HEK293 (cell line): ENCODE data around the gene C10orf67.

Experiments used
- CTCF ChIA-PET: fragments of 350-600 bp; formaldehyde crosslinking; extraction: SDS; loops from one replicate; lab custom pipeline; 2021; ENCODE audit warnings: antibody characterized with exemption; lab: Yijun Ruan, JAX
- POLR2A ChIA-PET: fragments of 300-600 bp; formaldehyde crosslinking; extraction: SDS; loops from one replicate; lab custom pipeline; 2020; ENCODE audit warnings: antibody characterized with exemption, inconsistent platforms; lab: Yijun Ruan, JAX
- H3K27ac ChIP-seq: fragments of 200-500 bp; sonication (Bioruptor generic); 2 replicates; pipeline ENCODE4 v1.5.1; 2014; ENCODE audit warnings: low read depth, low read length, control low read depth, inconsistent platforms; ENCODE audit errors: extremely low read depth
- H3K36me3 ChIP-seq, 2 experiments: fragments of 200-500 bp in 1 of 2; sonication (Bioruptor generic) in 1 of 2; 1 replicate in 1 of 2; 2 replicates in 1 of 2; pipeline ENCODE4 v1.5.1; 2014 to 2017; ENCODE audit warnings: inconsistent platforms in 2 of 2, low read length in 2 of 2; ENCODE audit not compliant: control insufficient read depth in 2 of 2, insufficient read depth in 1 of 2
- H3K4me1 ChIP-seq: fragments of 200-500 bp; sonication (Bioruptor generic); 2 replicates; pipeline ENCODE4 v1.5.1; 2014; ENCODE audit warnings: mild to moderate bottlenecking, low read length, inconsistent platforms; ENCODE audit not compliant: control insufficient read depth, insufficient read depth
- H3K4me3 ChIP-seq: 2 replicates; pipeline ENCODE4 v1.5.1; 2011; ENCODE audit warnings: low read depth, mild to moderate bottlenecking, control low read depth, low read length, moderate library complexity
- H3K9me3 ChIP-seq: fragments of 200-500 bp; sonication (Bioruptor generic); 2 replicates; pipeline ENCODE4 v1.5.1; 2014; ENCODE audit warnings: low read depth, low read length, inconsistent platforms; ENCODE audit not compliant: control insufficient read depth, insufficient read depth
- AEBP2 ChIP-seq: fragments of 450-650 bp; formaldehyde crosslinking; IDR thresholded peaks from 2 replicates; pipeline ENCODE4 v1.5.1; 2016; ENCODE audit warnings: missing biosample characterization, missing genetic modification characterization, borderline replicate concordance
- GLI4 ChIP-seq: fragments of 450-650 bp; formaldehyde crosslinking; IDR thresholded peaks from 2 replicates; pipeline ENCODE4 v1.5.1; 2016; ENCODE audit warnings: missing biosample characterization, missing genetic modification characterization
- PRDM1 ChIP-seq: fragments of 450-650 bp; formaldehyde crosslinking; IDR thresholded peaks from 2 replicates; pipeline ENCODE4; 2016; ENCODE audit warnings: missing biosample characterization, missing genetic modification characterization
- PRDM4 ChIP-seq: fragments of 450-650 bp; formaldehyde crosslinking; IDR thresholded peaks from 2 replicates; pipeline ENCODE4 v1.5.1; 2017; ENCODE audit warnings: missing biosample characterization, missing genetic modification characterization
- TCF7L2 ChIP-seq: IDR thresholded peaks from 2 replicates; pipeline ENCODE4 v1.6.1; 2011; ENCODE audit warnings: low read depth, mild to moderate bottlenecking, inconsistent platforms, low read length, moderate library complexity, borderline replicate concordance
- ZBTB20 ChIP-seq: fragments of 450-650 bp; formaldehyde crosslinking; IDR thresholded peaks from 2 replicates; pipeline ENCODE4 v1.5.1; 2016; ENCODE audit warnings: missing biosample characterization, missing genetic modification characterization
- ZFP69B ChIP-seq: fragments of 450-650 bp; formaldehyde crosslinking; IDR thresholded peaks from 2 replicates; pipeline ENCODE4 v1.5.1; 2016; ENCODE audit warnings: missing biosample characterization, missing genetic modification characterization
- ZNF133 ChIP-seq: fragments of 450-650 bp; formaldehyde crosslinking; IDR thresholded peaks from 2 replicates; pipeline ENCODE4 v1.5.1; 2016; ENCODE audit warnings: missing biosample characterization, missing genetic modification characterization
- ZNF138 ChIP-seq: fragments of 450-650 bp; formaldehyde crosslinking; IDR thresholded peaks from 2 replicates; pipeline ENCODE4 v1.5.1; 2016; ENCODE audit warnings: missing biosample characterization, missing genetic modification characterization, borderline replicate concordance
- ZNF169 ChIP-seq: fragments of 450-650 bp; formaldehyde crosslinking; IDR thresholded peaks from 2 replicates; pipeline ENCODE4 v1.5.1; 2016; ENCODE audit warnings: missing biosample characterization, missing genetic modification characterization
- ZNF174 ChIP-seq: fragments of 450-650 bp; formaldehyde crosslinking; IDR thresholded peaks from 2 replicates; pipeline ENCODE4 v1.5.0; 2017; ENCODE audit warnings: missing biosample characterization, mild to moderate bottlenecking, missing genetic modification characterization
- ZNF19 ChIP-seq: fragments of 450-650 bp; formaldehyde crosslinking; IDR thresholded peaks from 2 replicates; pipeline ENCODE4; 2016; ENCODE audit warnings: missing biosample characterization, missing genetic modification characterization, low read depth
- ZNF266 ChIP-seq: fragments of 450-650 bp; formaldehyde crosslinking; IDR thresholded peaks from 2 replicates; pipeline ENCODE4 v1.5.1; 2016; ENCODE audit warnings: missing biosample characterization, missing genetic modification characterization, low read depth
- ZNF354C ChIP-seq: fragments of 450-650 bp; formaldehyde crosslinking; IDR thresholded peaks from 2 replicates; pipeline ENCODE4 v1.5.1; 2016; ENCODE audit warnings: missing biosample characterization, missing genetic modification characterization, low read depth, borderline replicate concordance
- ZNF391 ChIP-seq: fragments of 450-650 bp; formaldehyde crosslinking; IDR thresholded peaks from 2 replicates; pipeline ENCODE4 v1.5.1; 2016; ENCODE audit warnings: low read depth, missing biosample characterization, missing genetic modification characterization, borderline replicate concordance
- ZNF416 ChIP-seq: fragments of 450-650 bp; formaldehyde crosslinking; IDR thresholded peaks from 2 replicates; pipeline ENCODE4 v1.5.1; 2016; ENCODE audit warnings: missing biosample characterization, missing genetic modification characterization
- ZNF544 ChIP-seq: fragments of 450-650 bp; formaldehyde crosslinking; IDR thresholded peaks from 2 replicates; pipeline ENCODE4 v1.5.0; 2017; ENCODE audit warnings: missing biosample characterization, missing genetic modification characterization
- ZNF571 ChIP-seq: fragments of 450-650 bp; formaldehyde crosslinking; IDR thresholded peaks from 2 replicates; pipeline ENCODE4 v1.5.0; 2017; ENCODE audit warnings: missing biosample characterization, missing genetic modification characterization
- ZNF623 ChIP-seq: fragments of 450-650 bp; formaldehyde crosslinking; IDR thresholded peaks from 2 replicates; pipeline ENCODE4 v1.5.1; 2016; ENCODE audit warnings: missing biosample characterization, missing genetic modification characterization
- ZNF629 ChIP-seq: fragments of 450-650 bp; formaldehyde crosslinking; IDR thresholded peaks from 2 replicates; pipeline ENCODE4 v1.5.1; 2017; ENCODE audit warnings: missing biosample characterization, missing genetic modification characterization
- ZNF791 ChIP-seq: fragments of 450-650 bp; formaldehyde crosslinking; IDR thresholded peaks from 2 replicates; pipeline ENCODE4 v1.5.1; 2016; ENCODE audit warnings: missing biosample characterization, missing genetic modification characterization
- ZSCAN5A ChIP-seq: fragments of 450-650 bp; formaldehyde crosslinking; IDR thresholded peaks from 2 replicates; pipeline ENCODE4 v1.5.1; 2016; ENCODE audit warnings: missing biosample characterization, missing genetic modification characterization

Gene C10orf67

GRCh38 chr10:23202779-23203178 is 141.8 kb downstream of the C10orf67 start (continued):
- TF ChIP-seq PRDM4 (no peak), ZNF629 (tag by site-specific recombination) (no peak), ZSCAN5A (tag by site-specific recombination) (no peak), ZNF169 (tag by site-specific recombination) (no peak), ZNF571 (no peak), ZNF791 (no peak), ZBTB20 (no peak), ZNF416 (tag by site-specific recombination) (no peak), TCF7L2 (no peak), ZNF174 (tag by site-specific recombination) (no peak), ZNF544 (tag by site-specific recombination) (no peak), ZNF391 (tag by site-specific recombination) (no peak), ZNF138 (no peak), ZNF623 (tag by site-specific recombination) (no peak)

GRCh38 chr10:23201837-23202236 is 142.8 kb downstream of the C10orf67 start:
- Histone ChIP-seq H3K27ac (no peak overlapping the region), H3K36me3 (no peaks in the 10 kb centered on the region), H3K9me3 (no peaks in the 10 kb centered on the region), H3K4me1 (no peaks in the 10 kb centered on the region; the same call in 1 of the 2 replicates), H3K4me3 (no peak overlapping the region)
- no peak for TF ChIP-seq ZNF133 (tag by site-specific recombination)
- POLR2A ChIA-PET: no interaction called here
- CTCF ChIA-PET: interaction anchor here (0.7 to 1.0 kb wide), 2 partner anchors 10 to 134 kb away, joined by 3 read pairs; partner anchors contain the start of gene PTF1A

- no peaks in the 10 kb centered on the region for H3K9me3 ChIP-seq
- no peak overlapping the region for H3K27ac ChIP-seq
- no peaks in the 10 kb centered on the region; the same call in 1 of the 2 replicates for H3K4me1 ChIP-seq
- no peak overlapping the region for H3K4me3 ChIP-seq
- ChIA-PET CTCF (interaction anchor here (0.7 to 1.0 kb wide), 2 partner anchors 9 to 133 kb away, joined by 3 read pairs; partner anchors contain the start of gene PTF1A), POLR2A (no interaction called here)
- TF ChIP-seq ZNF354C (tag by site-specific recombination) (no peak), ZNF266 (tag by site-specific recombination) (no peak), ZFP69B (no peak), AEBP2 (tag by site-specific recombination) (no peak), GLI4 (tag by site-specific recombination) (no peak), ZNF19 (tag by site-specific recombination) (no peak), PRDM1 (tag by site-specific recombination) (no peak)
- no peaks in the 10 kb centered on the region for H3K36me3 ChIP-seq
These were observed 143.5 kb downstream of the C10orf67 start for GRCh38 chr10:23200997-23201652.
